Karpas-422 (cell line): ENCODE measurements around the gene VWF. TPM values are rescaled to one million over a fixed set of nuclear protein-coding genes. Genes with fewer than 3 reads are reported as not detected.
"Not testable (repeated sequence)": the region's sequence is repeated elsewhere in the genome, so short reads cannot be mapped to it uniquely, and the experiment has no call there.

Experiments
- DNase-seq: peaks from one replicate; pipeline ENCODE4 v3.0.0-alpha.2; 2015
- H2AFZ ChIP-seq: fragments of 200-600 bp; sonication (generic); 2 replicates; pipeline ENCODE4 v1.6.1; 2014; ENCODE audit warnings: antibody characterized with exemption, low read length, mixed read lengths
- H3K27ac ChIP-seq: fragments of 200-600 bp; sonication (generic); 2 replicates; pipeline ENCODE4 v1.5.1; 2014; ENCODE audit warnings: mild to moderate bottlenecking, low read length, moderate library complexity
- H3K27me3 ChIP-seq: fragments of 200-600 bp; sonication (generic); 2 replicates; pipeline ENCODE4 v1.6.1; 2014; ENCODE audit warnings: low read length, mixed read lengths
- H3K36me3 ChIP-seq: fragments of 200-600 bp; sonication (generic); 2 replicates; pipeline ENCODE4 v1.6.1; 2014; ENCODE audit warnings: low read length, mixed read lengths; ENCODE audit not compliant: insufficient read depth
- H3K4me1 ChIP-seq: fragments of 200-600 bp; sonication (generic); 2 replicates; pipeline ENCODE4 v1.6.1; 2014; ENCODE audit warnings: mild to moderate bottlenecking, low read length, mixed read lengths
- H3K4me2 ChIP-seq: fragments of 200-600 bp; sonication (generic); 2 replicates; pipeline ENCODE4 v1.6.1; 2014; ENCODE audit warnings: low read length, low read depth, mild to moderate bottlenecking; ENCODE audit not compliant: poor library complexity, severe bottlenecking
- H3K4me3 ChIP-seq: fragments of 200-600 bp; sonication (generic); 2 replicates; pipeline ENCODE4 v1.5.1; 2014; ENCODE audit warnings: mild to moderate bottlenecking, antibody characterized with exemption, low read length, mixed read lengths
- H3K79me2 ChIP-seq: fragments of 200-600 bp; sonication (generic); 2 replicates; pipeline ENCODE4 v1.6.1; 2014; ENCODE audit warnings: mild to moderate bottlenecking, low read length, mixed read lengths
- H3K9ac ChIP-seq: fragments of 200-600 bp; sonication (generic); 2 replicates; pipeline ENCODE4 v1.6.0; 2014; ENCODE audit warnings: low read length
- H3K9me2 ChIP-seq: fragments of 200-600 bp; sonication (generic), shearing (Covaris generic); replicated peaks from 2 replicates; pipeline ENCODE4 v1.6.0; 2014; ENCODE audit warnings: mild to moderate bottlenecking, low read length, moderate library complexity; ENCODE audit not compliant: insufficient read depth
- H3K9me3 ChIP-seq: fragments of 300-700, 200-600 bp; sonication (generic); 2 replicates; pipeline ENCODE4 v1.6.1; 2014; ENCODE audit warnings: low read length, mixed read lengths
- H4K20me1 ChIP-seq: fragments of 200-600 bp; sonication (generic); 2 replicates; pipeline ENCODE4 v1.6.1; 2014; ENCODE audit warnings: mild to moderate bottlenecking, antibody characterized with exemption, low read length, low read depth; ENCODE audit not compliant: insufficient read depth
- total RNA-seq: library from RNA; depleted of rRNA; stranded (reverse); fragments of >200 nt; shearing (Covaris generic); gene quantifications from 2 replicates; pipeline ENCODE4 v1.2.3, GENCODE V29; 2014; ENCODE audit warnings: low replicate concordance

Gene VWF
- total RNA-seq, 1 experiment from 2014 or later, result not detected

DNA sequence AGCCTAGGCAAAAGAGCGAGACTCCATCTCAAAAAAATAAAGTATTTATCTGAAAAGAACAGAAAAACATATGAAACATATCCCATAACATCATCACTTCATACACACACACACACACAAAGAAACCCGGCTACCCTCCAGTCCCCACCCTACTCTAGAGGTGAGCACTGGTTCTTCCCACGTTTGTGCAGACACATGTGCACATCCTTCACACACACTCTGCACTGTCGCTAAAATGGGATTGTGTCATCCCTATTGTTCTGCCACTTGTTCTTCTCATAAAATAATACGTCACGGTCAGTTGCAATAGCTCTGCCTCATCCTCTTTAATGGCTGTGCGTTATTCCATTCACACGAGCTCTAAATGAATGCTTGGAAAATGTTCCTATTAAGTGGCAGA is 93.5 kb downstream of the VWF start:
- Histone ChIP-seq H3K9me2 (no peaks in the 10 kb centered on the region), H3K4me3 (no peak overlapping the region), H3K27ac (no peak overlapping the region), H3K79me2 (no peaks in the 10 kb centered on the region), H3K36me3 (no peaks in the 10 kb centered on the region), H4K20me1 (no peaks in the 10 kb centered on the region), H3K27me3 (no peaks in the 10 kb centered on the region), H3K9me3 (no peaks in the 10 kb centered on the region), H3K4me2 (no peak overlapping the region), H3K4me1 (no peaks in the 10 kb centered on the region), H2AFZ (no peak overlapping the region), H3K9ac (no peak overlapping the region)
- no peak for DNase-seq

DNA sequence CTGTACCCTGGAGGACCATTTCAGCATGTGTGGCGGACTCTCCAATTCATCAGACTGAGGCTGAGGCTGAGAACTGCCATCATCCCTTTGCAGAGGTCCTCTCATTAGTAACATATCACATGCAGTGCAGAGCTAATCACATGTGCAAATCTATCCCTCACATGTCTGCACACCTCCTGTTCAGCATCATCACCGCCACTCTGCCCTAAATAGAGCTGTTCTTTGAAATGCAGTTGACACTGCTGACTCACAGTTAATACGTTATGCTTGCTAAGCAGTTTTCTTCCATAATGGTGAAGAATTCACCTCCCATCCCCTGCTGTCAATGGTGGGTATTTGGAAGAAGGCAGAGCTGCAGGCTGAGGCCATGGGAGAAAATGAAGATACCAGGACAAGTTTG is 94.4 kb downstream of the VWF start:
- Histone ChIP-seq H3K4me1 (no peaks in the 10 kb centered on the region), H3K27ac (no peak overlapping the region), H3K9me3 (no peaks in the 10 kb centered on the region), H2AFZ (no peak overlapping the region), H3K4me2 (no peak overlapping the region), H4K20me1 (no peaks in the 10 kb centered on the region), H3K79me2 (no peaks in the 10 kb centered on the region), H3K36me3 (no peaks in the 10 kb centered on the region), H3K4me3 (no peak overlapping the region), H3K9me2 (no peaks in the 10 kb centered on the region), H3K27me3 (no peaks in the 10 kb centered on the region), H3K9ac (no peak overlapping the region)
- DNase-seq, result no peak

DNA sequence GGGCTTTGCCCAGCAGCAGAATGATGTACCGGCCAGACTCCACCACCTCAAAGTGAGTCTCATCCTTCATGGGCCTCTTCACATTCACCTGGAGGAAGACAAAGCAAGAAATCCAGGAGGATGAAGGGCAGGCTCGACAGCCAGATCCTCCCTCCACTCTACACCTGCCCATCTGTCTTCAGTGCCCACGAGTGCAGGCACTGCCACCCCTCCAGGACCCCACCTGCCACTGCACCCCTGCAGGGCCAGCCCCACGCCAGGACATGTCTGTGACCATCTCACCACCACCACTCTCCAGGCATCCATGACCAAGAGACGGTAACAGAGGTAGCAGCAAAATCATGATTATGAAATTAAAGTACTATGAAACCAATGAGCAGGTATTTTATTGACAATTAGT is 95.1 kb downstream of the VWF start:
- H3K4me1 ChIP-seq, result no peaks in the 10 kb centered on the region
- no peak overlapping the region for H3K9ac ChIP-seq
- H3K4me3 ChIP-seq, result no peak overlapping the region
- H2AFZ ChIP-seq, result no peak overlapping the region
- no peaks in the 10 kb centered on the region for H4K20me1 ChIP-seq
- H3K79me2 ChIP-seq, result no peaks in the 10 kb centered on the region
- H3K36me3 ChIP-seq, result no peaks in the 10 kb centered on the region
- H3K9me2 ChIP-seq, result no peaks in the 10 kb centered on the region
- no peaks in the 10 kb centered on the region for H3K9me3 ChIP-seq
- no peak for DNase-seq
- no peak overlapping the region for H3K4me2 ChIP-seq
- H3K27me3 ChIP-seq, result no peaks in the 10 kb centered on the region
- no peak overlapping the region for H3K27ac ChIP-seq

DNA sequence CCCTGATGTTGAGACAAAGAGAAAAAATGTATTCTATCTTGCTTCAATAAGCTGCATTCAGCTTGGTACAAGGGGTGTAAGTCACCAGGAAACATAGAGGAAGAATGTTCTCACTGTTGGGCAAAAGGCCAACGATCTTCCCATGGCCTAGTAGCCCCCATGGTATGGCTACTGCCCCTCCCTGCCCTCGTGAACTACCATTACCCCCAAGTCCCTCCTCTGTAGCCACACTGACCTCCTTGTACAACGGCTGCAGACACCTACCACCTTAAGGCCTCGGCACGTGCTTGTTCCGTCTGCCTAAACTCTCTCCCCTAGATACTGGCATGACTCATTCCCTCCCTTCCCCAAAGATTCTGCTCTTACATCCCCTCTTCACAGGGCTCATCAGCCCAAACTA is 97.5 kb downstream of the VWF start:
- no peak for DNase-seq
- Histone ChIP-seq H3K9me3 (no peaks in the 10 kb centered on the region), H3K4me3 (no peak overlapping the region), H3K4me1 (no peaks in the 10 kb centered on the region), H2AFZ (no peak overlapping the region), H4K20me1 (no peaks in the 10 kb centered on the region), H3K27ac (no peak overlapping the region), H3K4me2 (no peak overlapping the region), H3K27me3 (no peaks in the 10 kb centered on the region), H3K9me2 (no peaks in the 10 kb centered on the region), H3K36me3 (no peaks in the 10 kb centered on the region), H3K9ac (no peak overlapping the region), H3K79me2 (no peaks in the 10 kb centered on the region)

DNA sequence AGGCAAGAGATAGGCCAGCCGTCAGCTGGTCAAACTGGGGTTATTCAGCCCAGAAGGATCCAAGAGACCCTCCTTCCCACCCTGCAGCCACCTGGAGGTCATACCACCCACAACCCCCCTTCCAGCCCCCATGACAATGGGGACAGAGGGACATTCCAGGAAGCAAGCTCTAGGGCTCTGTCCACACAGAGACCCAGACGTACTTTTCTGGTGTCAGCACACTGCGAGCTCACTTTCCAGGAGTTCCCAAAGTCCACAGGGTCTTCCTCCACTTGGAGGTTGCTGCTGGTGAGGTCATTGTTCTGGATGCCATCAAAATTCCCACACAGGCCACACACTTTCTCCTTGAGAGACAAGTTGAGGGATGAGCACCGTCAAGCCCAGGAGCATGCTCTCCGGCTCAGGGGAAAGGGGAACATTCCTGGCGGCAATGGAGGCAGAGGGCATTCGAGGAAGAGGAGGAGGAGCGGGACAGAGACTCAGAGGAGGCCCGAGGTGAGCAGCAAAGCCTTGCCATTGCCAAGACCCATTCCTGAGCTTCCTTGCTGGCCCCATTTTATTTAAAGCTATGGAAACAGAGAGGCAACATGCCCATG is 98.7 kb downstream of the VWF start:
- H4K20me1 ChIP-seq, H2AFZ ChIP-seq, H3K4me2 ChIP-seq, DNase-seq, H3K4me3 ChIP-seq, H3K4me1 ChIP-seq, H3K27me3 ChIP-seq, H3K36me3 ChIP-seq, H3K9me3 ChIP-seq, H3K9ac ChIP-seq, H3K79me2 ChIP-seq, H3K27ac ChIP-seq, H3K9me2 ChIP-seq: not testable (repeated sequence)

DNA sequence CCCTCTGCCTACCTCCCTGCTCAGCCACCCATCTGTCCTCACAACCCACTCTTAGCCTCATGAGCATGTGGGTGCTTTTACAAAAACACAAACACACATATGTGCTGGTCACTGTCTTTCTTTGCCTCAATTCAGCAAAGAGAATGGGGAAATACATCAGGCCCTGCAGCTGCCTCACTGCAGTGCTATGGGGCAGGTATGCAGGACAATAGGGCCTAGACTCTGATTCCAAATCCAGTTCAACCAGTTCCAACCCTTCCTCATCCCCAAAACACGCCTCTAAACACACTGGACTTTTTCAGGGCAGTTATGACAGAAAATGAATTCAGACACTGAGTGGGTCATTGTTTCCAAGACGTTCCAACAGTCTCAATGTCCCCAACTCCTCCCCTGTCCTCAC is 100.4 kb downstream of the VWF start:
- H3K4me1 ChIP-seq, H3K9ac ChIP-seq, H3K4me2 ChIP-seq, DNase-seq, H2AFZ ChIP-seq, H3K4me3 ChIP-seq, H4K20me1 ChIP-seq, H3K27me3 ChIP-seq, H3K79me2 ChIP-seq, H3K27ac ChIP-seq, H3K9me3 ChIP-seq, H3K36me3 ChIP-seq, H3K9me2 ChIP-seq: not testable (repeated sequence)

DNA sequence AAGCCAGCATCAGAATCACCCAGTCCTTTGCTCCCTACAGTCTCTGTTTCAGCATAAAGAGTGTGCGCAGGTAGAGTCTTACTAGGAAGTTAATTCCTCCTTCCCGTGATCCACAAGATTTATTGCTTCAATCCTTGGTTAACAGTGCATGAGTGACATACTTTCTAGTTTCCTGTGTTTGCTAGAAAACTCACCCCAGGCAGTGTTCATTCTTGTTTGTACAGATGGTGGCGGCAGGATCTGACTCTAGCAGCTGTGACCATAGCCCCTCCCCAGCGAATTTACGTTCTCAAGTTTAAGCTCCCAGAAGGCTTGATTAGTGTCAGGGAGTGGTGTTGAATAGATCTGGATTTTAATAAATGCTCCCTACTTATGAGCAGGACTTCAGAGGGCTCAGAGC is 103.5 kb downstream of the VWF start:
- no peak for DNase-seq
- Histone ChIP-seq H3K9me3 (no peaks in the 10 kb centered on the region), H3K4me2 (no peak overlapping the region), H3K4me1 (no peaks in the 10 kb centered on the region), H3K9me2 (no peaks in the 10 kb centered on the region), H3K79me2 (no peaks in the 10 kb centered on the region), H3K27ac (no peak overlapping the region), H3K27me3 (no peaks in the 10 kb centered on the region), H4K20me1 (no peaks in the 10 kb centered on the region), H3K4me3 (no peak overlapping the region), H2AFZ (no peak overlapping the region), H3K9ac (no peak overlapping the region), H3K36me3 (no peaks in the 10 kb centered on the region)

DNA sequence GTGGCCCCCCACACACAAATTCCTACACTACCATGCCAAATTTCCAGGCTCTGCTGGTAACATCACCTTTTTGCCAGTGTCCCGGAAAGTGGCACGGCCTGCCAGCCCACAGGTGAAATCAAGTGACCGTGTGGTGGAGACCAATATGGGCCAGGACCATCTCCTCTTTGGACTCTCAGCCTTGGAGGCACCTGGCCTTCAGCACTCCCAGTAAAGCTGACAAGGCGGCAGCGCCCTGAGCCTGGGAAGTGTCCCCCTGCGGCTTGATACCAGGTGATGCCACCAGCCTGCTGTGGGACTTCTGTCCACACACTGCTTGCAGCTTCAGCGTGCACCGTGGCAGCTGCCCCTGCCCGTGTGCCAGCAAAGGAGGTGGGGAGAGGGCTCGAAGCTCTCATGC is 104.0 kb downstream of the VWF start:
- H3K9me3 ChIP-seq, H3K9me2 ChIP-seq, DNase-seq: not testable (repeated sequence)

DNA sequence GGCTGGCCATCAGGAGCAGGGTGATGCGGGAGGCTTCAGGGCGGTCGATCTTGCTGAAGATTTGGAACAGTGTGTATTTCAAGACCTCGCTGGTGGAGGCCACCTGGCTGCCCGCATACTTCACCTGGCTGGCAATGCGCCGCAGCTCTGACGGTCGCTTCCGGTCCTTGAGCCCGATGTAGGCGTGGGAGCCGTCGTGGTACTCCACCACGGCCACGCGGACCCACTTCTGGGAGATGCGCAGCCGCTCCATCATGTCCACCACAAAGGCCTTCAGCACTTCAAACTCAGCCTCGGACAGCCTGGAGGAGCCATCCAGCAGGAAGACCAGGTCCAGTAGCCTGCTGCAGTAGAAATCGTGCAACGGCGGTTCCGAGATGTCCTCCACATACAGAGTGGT is 105.2 kb downstream of the VWF start:
- H3K4me2 ChIP-seq, H4K20me1 ChIP-seq: not testable (repeated sequence)

More for the DNA sequence above, 104.0 kb downstream of the VWF start:
- not testable (repeated sequence) for H3K27ac ChIP-seq, H3K36me3 ChIP-seq, H2AFZ ChIP-seq, H3K9ac ChIP-seq, H3K4me3 ChIP-seq, H4K20me1 ChIP-seq, H3K79me2 ChIP-seq, H3K4me1 ChIP-seq, H3K27me3 ChIP-seq, H3K4me2 ChIP-seq

More for the DNA sequence above, 105.2 kb downstream of the VWF start:
- not testable (repeated sequence) for H3K9me2 ChIP-seq, H3K36me3 ChIP-seq, H3K4me1 ChIP-seq, H2AFZ ChIP-seq, H3K9me3 ChIP-seq, H3K27me3 ChIP-seq, H3K79me2 ChIP-seq, DNase-seq, H3K27ac ChIP-seq, H3K4me3 ChIP-seq, H3K9ac ChIP-seq
